Glutamatergic neuron (in vitro differentiated cells): ENCODE measurements around the gene STAG1. TPM values are rescaled to one million over a fixed set of nuclear protein-coding genes. Genes with fewer than 3 reads are reported as not detected.

Experiments
- DNase-seq: peaks from one replicate; pipeline ENCODE4 v3.0.0; 2022
- H3K27ac Mint-ChIP-seq: one replicate; pipeline ENCODE4 v1.8.0; 2020; ENCODE audit warnings: mild to moderate bottlenecking, mixed read lengths, inconsistent platforms; ENCODE audit not compliant: unreplicated experiment
- H3K27me3 Mint-ChIP-seq: one replicate; pipeline ENCODE4 v1.8.0; 2020; ENCODE audit warnings: mild to moderate bottlenecking, moderate library complexity, mixed read lengths, inconsistent platforms; ENCODE audit not compliant: unreplicated experiment
- H3K36me3 Mint-ChIP-seq: one replicate; pipeline ENCODE4 v1.8.0; 2020; ENCODE audit warnings: mild to moderate bottlenecking, mixed read lengths, inconsistent platforms; ENCODE audit not compliant: unreplicated experiment
- H3K4me1 Mint-ChIP-seq: one replicate; pipeline ENCODE4 v1.8.0; 2020; ENCODE audit warnings: mild to moderate bottlenecking, low read depth, mixed read lengths, inconsistent platforms; ENCODE audit not compliant: unreplicated experiment
- H3K4me3 Mint-ChIP-seq: one replicate; pipeline ENCODE4 v1.8.0; 2020; ENCODE audit warnings: mild to moderate bottlenecking, mixed read lengths, inconsistent platforms; ENCODE audit not compliant: unreplicated experiment
- H3K9me3 Mint-ChIP-seq: one replicate; pipeline ENCODE4 v1.8.0; 2020; ENCODE audit warnings: mild to moderate bottlenecking, moderate library complexity, mixed read lengths, inconsistent platforms; ENCODE audit not compliant: unreplicated experiment
- CTCF ChIP-seq: fragments of 200-600 bp; sonication (generic); IDR thresholded peaks from one replicate; pipeline ENCODE4 v1.5.0; 2021; ENCODE audit not compliant: partially characterized antibody, unreplicated experiment
- total RNA-seq: library from RNA; stranded (reverse); fragmentation: NEBNext Ultra II Directional; extraction: Animal tissue kit (Norgen Biotek cat#: 25700); gene quantifications from one replicate; pipeline ENCODE4 v1.2.1, GENCODE V29; 2021; ENCODE audit not compliant: unreplicated experiment

Gene STAG1
- total RNA-seq, 1 donor from 2014 or later: 22.8 TPM

GRCh38 chr3:136428167-136428566 lies 324.0 kb downstream of the STAG1 start:
- H3K27me3 Mint-ChIP-seq: no peaks in the 10 kb centered on the region

GRCh38 chr3:136427236-136427635 lies 324.9 kb downstream of the STAG1 start:
- no peaks in the 10 kb centered on the region for H3K36me3 Mint-ChIP-seq
- DNase-seq: no peak
- H3K27me3 Mint-ChIP-seq: no peaks in the 10 kb centered on the region
- H3K4me1 Mint-ChIP-seq: no peaks in the 10 kb centered on the region
- no peaks in the 10 kb centered on the region for H3K9me3 Mint-ChIP-seq
- no peak overlapping the region for H3K27ac Mint-ChIP-seq
- no peak overlapping the region for H3K4me3 Mint-ChIP-seq
- no peak for TF ChIP-seq CTCF

More at GRCh38 chr3:136428167-136428566, 324.0 kb downstream of the STAG1 start:
- no peak overlapping the region for H3K4me3 Mint-ChIP-seq
- TF ChIP-seq CTCF: no peak
- no peaks in the 10 kb centered on the region for H3K4me1 Mint-ChIP-seq
- DNase-seq: no peak
- no peaks in the 10 kb centered on the region for H3K9me3 Mint-ChIP-seq
- no peaks in the 10 kb centered on the region for H3K36me3 Mint-ChIP-seq
- peak overlapping the region; percentile 10 for H3K27ac Mint-ChIP-seq

- H3K27me3 Mint-ChIP-seq: peaks cover 3% of the 10 kb centered on the region
- no peak for DNase-seq
- TF ChIP-seq CTCF: no peak
- no peaks in the 10 kb centered on the region for H3K4me1 Mint-ChIP-seq
- H3K27ac Mint-ChIP-seq: no peak overlapping the region
- H3K9me3 Mint-ChIP-seq: no peaks in the 10 kb centered on the region
- H3K36me3 Mint-ChIP-seq: no peaks in the 10 kb centered on the region
- H3K4me3 Mint-ChIP-seq: no peak overlapping the region
Observed at GRCh38 chr3:136414476-136414875, 337.7 kb downstream of the STAG1 start.

- Mint-ChIP-seq H3K36me3 (no peaks in the 10 kb centered on the region), H3K9me3 (no peaks in the 10 kb centered on the region), H3K4me3 (no peak overlapping the region), H3K27ac (no peak overlapping the region), H3K27me3 (peaks cover 3% of the 10 kb centered on the region), H3K4me1 (no peaks in the 10 kb centered on the region)
- no peak for DNase-seq
- no peak for TF ChIP-seq CTCF
Observed at GRCh38 chr3:136412307-136412706, 339.9 kb downstream of the STAG1 start.

- no peak for TF ChIP-seq CTCF
- Mint-ChIP-seq H3K36me3 (no peaks in the 10 kb centered on the region), H3K4me3 (no peak overlapping the region), H3K27ac (no peak overlapping the region), H3K27me3 (no peaks in the 10 kb centered on the region), H3K9me3 (no peaks in the 10 kb centered on the region), H3K4me1 (no peaks in the 10 kb centered on the region)
- DNase-seq: no peak
Observed at GRCh38 chr3:136409549-136409948, 342.6 kb downstream of the STAG1 start.
